BJ (cell line): ENCODE results near the gene RABGAP1L. TPM values are rescaled to one million over a fixed set of nuclear protein-coding genes. Genes with fewer than 3 reads are reported as not detected.
A peak's percentile ranks its signal among the peaks of the same experiment; 100 is the strongest.

ENCODE experiments used
- CTCF ChIA-PET: fragments of 350-600 bp; formaldehyde crosslinking; extraction: SDS; loops from one replicate; lab custom pipeline; 2021; ENCODE audit warnings: antibody characterized with exemption, inconsistent platforms; lab: Yijun Ruan, JAX
- POLR2A ChIA-PET: fragments of 300-600 bp; sonication (Branson Sonifier 250); formaldehyde crosslinking; extraction: SDS; loops from one replicate; lab custom pipeline; 2021; ENCODE audit warnings: antibody characterized with exemption; lab: Charles Lee
- DNase-seq: peaks from one replicate; pipeline ENCODE4 v3.0.0-alpha.2; 2011; ENCODE audit warnings: low read depth
- H3K27me3 ChIP-seq: 2 replicates; pipeline ENCODE4 v1.6.0; 2011; ENCODE audit warnings: low read length; ENCODE audit not compliant: control insufficient read depth, insufficient read depth
- H3K36me3 ChIP-seq: 2 replicates; pipeline ENCODE4 v1.5.1; 2011; ENCODE audit warnings: low read length; ENCODE audit not compliant: control insufficient read depth, insufficient read depth
- H3K4me3 ChIP-seq: 2 replicates; pipeline ENCODE4 v1.5.1; 2011; ENCODE audit warnings: low read depth, mild to moderate bottlenecking, control low read depth, low read length
- CTCF ChIP-seq: IDR thresholded peaks from 2 replicates; pipeline ENCODE4 v1.5.1; 2011; ENCODE audit warnings: low read depth, mild to moderate bottlenecking, control low read depth, inconsistent platforms, low read length, moderate library complexity; ENCODE audit not compliant: insufficient read depth
- polyA plus RNA-seq: library from polyadenylated mRNA; depleted of rRNA; stranded (reverse); fragments of >200 nt; gene quantifications from 2 replicates; pipeline ENCODE4 v1.2.3, GENCODE V29; 2011

The RABGAP1L gene
- polyA plus RNA-seq, 1 experiment: 15.9 TPM

- ChIA-PET POLR2A (no interaction called here), CTCF (no interaction called here)
- no peaks in the 10 kb centered on the region for H3K27me3 ChIP-seq
- H3K4me3 ChIP-seq: no peak overlapping the region
- H3K36me3 ChIP-seq: no peaks in the 10 kb centered on the region
- no peak for TF ChIP-seq CTCF
- no peak for DNase-seq
Measured at GRCh38 chr1:174902531-174903099, 743.3 kb downstream of the RABGAP1L start.

DNA sequence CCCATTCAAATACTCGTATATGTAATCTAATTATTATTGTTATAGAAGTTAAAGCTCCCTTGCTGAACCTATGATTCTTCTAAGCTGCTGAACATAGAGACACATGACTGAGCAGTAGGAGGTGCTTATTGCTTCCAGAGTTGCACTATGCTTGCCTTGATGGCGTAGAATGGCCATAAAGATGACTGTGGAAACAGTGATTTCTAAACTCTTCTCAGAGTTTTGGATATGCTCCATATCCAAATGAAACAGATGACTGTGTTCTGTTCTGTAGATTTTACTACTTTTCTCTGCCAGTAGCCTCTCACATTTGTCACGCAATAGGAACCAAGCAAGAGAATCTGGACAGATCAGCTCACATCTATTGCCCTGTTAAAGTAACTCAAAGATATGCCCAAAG is 752.3 kb downstream of the RABGAP1L start:
- no peak for TF ChIP-seq CTCF
- Histone ChIP-seq H3K27me3 (no peaks in the 10 kb centered on the region), H3K36me3 (no peaks in the 10 kb centered on the region), H3K4me3 (no peak overlapping the region)
- CTCF ChIA-PET: interaction anchor here (0.6 to 0.7 kb wide), 2 partner anchors 43 to 212 kb away, joined by 3 read pairs; no protein-coding TSS in a partner anchor
- peak; percentile 41 for DNase-seq
- POLR2A ChIA-PET: no interaction called here

GRCh38 chr1:174912264-174912663 is 752.9 kb downstream of the RABGAP1L start:
- TF ChIP-seq CTCF: no peak
- no peak overlapping the region for H3K4me3 ChIP-seq
- POLR2A ChIA-PET: no interaction called here
- CTCF ChIA-PET: interaction anchor here (1.0 kb wide), 1 partner anchor 9 kb away, joined by 3 read pairs; no protein-coding TSS in a partner anchor
- DNase-seq: no peak
- H3K36me3 ChIP-seq: no peaks in the 10 kb centered on the region
- H3K27me3 ChIP-seq: no peaks in the 10 kb centered on the region

DNA sequence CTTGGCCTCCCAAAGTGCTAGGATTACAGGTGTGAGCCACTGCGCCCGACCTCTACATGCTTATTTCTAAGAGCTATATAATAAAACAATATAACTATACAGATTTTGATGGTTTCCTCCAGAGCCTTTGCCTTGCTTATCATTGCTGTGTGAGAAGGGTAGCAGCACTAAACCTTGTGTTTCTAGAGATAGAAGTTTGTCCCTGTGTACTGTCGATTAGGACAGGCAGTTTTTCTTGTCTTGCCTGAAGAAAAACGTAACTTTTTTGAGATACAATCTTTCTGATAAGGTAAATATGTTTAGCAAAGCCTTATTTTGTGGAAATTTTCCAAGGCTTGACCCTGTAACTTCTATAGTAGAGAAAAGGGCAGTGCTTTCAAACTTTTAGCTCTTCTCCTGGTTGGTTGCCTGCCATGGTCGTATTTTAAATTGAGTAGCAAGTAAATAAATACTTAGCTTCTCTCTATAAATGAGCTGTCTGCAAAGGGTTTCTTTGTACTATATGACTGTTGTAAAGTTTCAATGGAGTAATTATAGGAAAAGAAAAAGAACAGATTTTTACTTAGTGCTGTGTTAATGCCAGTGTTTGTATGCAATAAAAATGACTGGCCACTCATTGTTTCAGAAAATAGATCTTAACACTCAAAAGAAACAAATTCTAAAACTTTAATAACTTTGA is 754.0 kb downstream of the RABGAP1L start:
- DNase-seq: no peak
- ChIA-PET CTCF (interaction anchor here (0.6 kb wide), 1 partner anchor 14 kb away, joined by 3 read pairs; no protein-coding TSS in a partner anchor), POLR2A (interaction anchor here (0.5 kb wide), 1 partner anchor 114 kb away, joined by 3 read pairs; no protein-coding TSS in a partner anchor)

More for the DNA sequence above, 754.0 kb downstream of the RABGAP1L start:
- no peak for TF ChIP-seq CTCF
- H3K36me3 ChIP-seq: no peaks in the 10 kb centered on the region
- H3K4me3 ChIP-seq: no peak overlapping the region
- H3K27me3 ChIP-seq: no peaks in the 10 kb centered on the region
